HEK293 (cell line): Measurements from ENCODE around the gene ABHD17A.

ENCODE experiments used
- CTCF ChIA-PET: fragments of 350-600 bp; formaldehyde crosslinking; extraction: SDS; loops from one replicate; lab custom pipeline; 2021; ENCODE audit warnings: antibody characterized with exemption; lab: Yijun Ruan, JAX
- POLR2A ChIA-PET: fragments of 300-600 bp; formaldehyde crosslinking; extraction: SDS; loops from one replicate; lab custom pipeline; 2020; ENCODE audit warnings: antibody characterized with exemption, inconsistent platforms; lab: Yijun Ruan, JAX
- H3K27ac ChIP-seq: fragments of 200-500 bp; sonication (Bioruptor generic); 2 replicates; pipeline ENCODE4 v1.5.1; 2014; ENCODE audit warnings: low read depth, low read length, control low read depth, inconsistent platforms; ENCODE audit errors: extremely low read depth
- H3K36me3 ChIP-seq, 2 experiments: fragments of 200-500 bp in 1 of 2; sonication (Bioruptor generic) in 1 of 2; 1 replicate in 1 of 2; 2 replicates in 1 of 2; pipeline ENCODE4 v1.5.1; 2014 to 2017; ENCODE audit warnings: inconsistent platforms in 2 of 2, low read length in 2 of 2; ENCODE audit not compliant: control insufficient read depth in 2 of 2, insufficient read depth in 1 of 2
- H3K4me1 ChIP-seq: fragments of 200-500 bp; sonication (Bioruptor generic); 2 replicates; pipeline ENCODE4 v1.5.1; 2014; ENCODE audit warnings: mild to moderate bottlenecking, low read length, inconsistent platforms; ENCODE audit not compliant: control insufficient read depth, insufficient read depth
- H3K4me3 ChIP-seq: 2 replicates; pipeline ENCODE4 v1.5.1; 2011; ENCODE audit warnings: low read depth, mild to moderate bottlenecking, control low read depth, low read length, moderate library complexity
- H3K9me3 ChIP-seq: fragments of 200-500 bp; sonication (Bioruptor generic); 2 replicates; pipeline ENCODE4 v1.5.1; 2014; ENCODE audit warnings: low read depth, low read length, inconsistent platforms; ENCODE audit not compliant: control insufficient read depth, insufficient read depth
- GLIS1 ChIP-seq: fragments of 450-650 bp; formaldehyde crosslinking; IDR thresholded peaks from 2 replicates; pipeline ENCODE4 v1.5.1; 2016; ENCODE audit warnings: missing biosample characterization, missing genetic modification characterization
- MEIS1 ChIP-seq: sonication (generic); formaldehyde crosslinking; IDR thresholded peaks from 2 replicates; pipeline ENCODE4 v1.8.1; 2022; ENCODE audit warnings: missing genetic modification reagents, mild to moderate bottlenecking, borderline replicate concordance
- PRDM2 ChIP-seq: fragments of 450-650 bp; formaldehyde crosslinking; IDR thresholded peaks from 2 replicates; pipeline ENCODE4 v1.5.1; 2016; ENCODE audit warnings: missing biosample characterization, missing genetic modification characterization, borderline replicate concordance
- SALL2 ChIP-seq: fragments of 450-650 bp; formaldehyde crosslinking; IDR thresholded peaks from 2 replicates; pipeline ENCODE4 v1.5.0; 2017; ENCODE audit warnings: missing biosample characterization, mild to moderate bottlenecking, missing genetic modification characterization, borderline replicate concordance
- WT1 ChIP-seq: fragments of 450-650 bp; formaldehyde crosslinking; IDR thresholded peaks from 2 replicates; pipeline ENCODE4 v1.5.1; 2016; ENCODE audit warnings: missing biosample characterization, missing genetic modification characterization
- ZBTB26 ChIP-seq: fragments of 450-650 bp; formaldehyde crosslinking; optimal IDR thresholded peaks from 2 replicates; pipeline ENCODE3; 2016; ENCODE audit warnings: missing biosample characterization, mild to moderate bottlenecking, missing genetic modification characterization
- ZBTB48 ChIP-seq: fragments of 450-650 bp; formaldehyde crosslinking; IDR thresholded peaks from 2 replicates; pipeline ENCODE4 v1.5.1; 2016; ENCODE audit warnings: missing biosample characterization, missing genetic modification characterization
- ZBTB49 ChIP-seq: fragments of 450-650 bp; formaldehyde crosslinking; IDR thresholded peaks from 2 replicates; pipeline ENCODE4 v1.5.1; 2016; ENCODE audit warnings: missing biosample characterization, missing genetic modification characterization, low read depth
- ZBTB7A ChIP-seq: fragments of 450-650 bp; formaldehyde crosslinking; IDR thresholded peaks from 2 replicates; pipeline ENCODE4 v1.5.1; 2016; ENCODE audit warnings: low read depth, missing biosample characterization, missing genetic modification characterization
- ZNF223 ChIP-seq: fragments of 450-650 bp; formaldehyde crosslinking; IDR thresholded peaks from 2 replicates; pipeline ENCODE4 v1.5.1; 2016; ENCODE audit warnings: missing biosample characterization, missing genetic modification characterization
- ZNF239 ChIP-seq: fragments of 450-650 bp; formaldehyde crosslinking; IDR thresholded peaks from 2 replicates; pipeline ENCODE4 v1.5.1; 2016; ENCODE audit warnings: missing biosample characterization, missing genetic modification characterization
- ZNF274 ChIP-seq, 2 experiments: fragments of 200-500 bp in 1 of 2; fragments of 450-650 bp in 1 of 2; sonication (Bioruptor generic) in 1 of 2; formaldehyde crosslinking in 1 of 2; IDR thresholded peaks; 2 replicates each; pipeline versions ENCODE4 v1.5.1 to v1.6.1; 2014 to 2016; ENCODE audit warnings: borderline replicate concordance in 1 of 2, inconsistent platforms in 1 of 2, low read length in 1 of 2, missing biosample characterization in 1 of 2, missing genetic modification characterization in 1 of 2
- ZNF37A ChIP-seq: fragments of 450-650 bp; IDR thresholded peaks from 2 replicates; pipeline ENCODE4 v1.5.1; 2018; ENCODE audit warnings: missing biosample characterization, missing genetic modification characterization
- ZNF473 ChIP-seq: fragments of 450-650 bp; formaldehyde crosslinking; IDR thresholded peaks from 2 replicates; pipeline ENCODE4 v1.5.1; 2017; ENCODE audit warnings: missing biosample characterization, missing genetic modification characterization
- ZNF488 ChIP-seq: fragments of 450-650 bp; formaldehyde crosslinking; IDR thresholded peaks from 2 replicates; pipeline ENCODE4 v1.5.1; 2016; ENCODE audit warnings: missing biosample characterization, missing genetic modification characterization
- ZNF561 ChIP-seq: fragments of 450-650 bp; IDR thresholded peaks from 2 replicates; pipeline ENCODE4 v1.5.1; 2018; ENCODE audit warnings: missing biosample characterization, missing genetic modification characterization, borderline replicate concordance
- ZNF747 ChIP-seq: fragments of 450-650 bp; formaldehyde crosslinking; IDR thresholded peaks from 2 replicates; pipeline ENCODE4 v1.5.1; 2016; ENCODE audit warnings: missing biosample characterization, missing genetic modification characterization
- ZNF76 ChIP-seq: fragments of 450-650 bp; formaldehyde crosslinking; IDR thresholded peaks from 2 replicates; pipeline ENCODE4; 2016; ENCODE audit warnings: low read depth, missing biosample characterization, missing genetic modification characterization, borderline replicate concordance
- ZSCAN16 ChIP-seq: fragments of 450-650 bp; formaldehyde crosslinking; IDR thresholded peaks from 2 replicates; pipeline ENCODE4 v1.5.1; 2016; ENCODE audit warnings: missing biosample characterization, missing genetic modification characterization
- ZXDB ChIP-seq: fragments of 450-650 bp; formaldehyde crosslinking; IDR thresholded peaks from 2 replicates; pipeline ENCODE4 v1.5.1; 2016; ENCODE audit warnings: missing biosample characterization, missing genetic modification characterization
- TF ChIP-seq, protein P1 (sequence below): fragments of 450-650 bp; formaldehyde crosslinking; IDR thresholded peaks from 2 replicates; pipeline ENCODE4 v1.5.1; 2016; ENCODE audit warnings: missing biosample characterization, missing genetic modification characterization, borderline replicate concordance

Gene ABHD17A

DNA sequence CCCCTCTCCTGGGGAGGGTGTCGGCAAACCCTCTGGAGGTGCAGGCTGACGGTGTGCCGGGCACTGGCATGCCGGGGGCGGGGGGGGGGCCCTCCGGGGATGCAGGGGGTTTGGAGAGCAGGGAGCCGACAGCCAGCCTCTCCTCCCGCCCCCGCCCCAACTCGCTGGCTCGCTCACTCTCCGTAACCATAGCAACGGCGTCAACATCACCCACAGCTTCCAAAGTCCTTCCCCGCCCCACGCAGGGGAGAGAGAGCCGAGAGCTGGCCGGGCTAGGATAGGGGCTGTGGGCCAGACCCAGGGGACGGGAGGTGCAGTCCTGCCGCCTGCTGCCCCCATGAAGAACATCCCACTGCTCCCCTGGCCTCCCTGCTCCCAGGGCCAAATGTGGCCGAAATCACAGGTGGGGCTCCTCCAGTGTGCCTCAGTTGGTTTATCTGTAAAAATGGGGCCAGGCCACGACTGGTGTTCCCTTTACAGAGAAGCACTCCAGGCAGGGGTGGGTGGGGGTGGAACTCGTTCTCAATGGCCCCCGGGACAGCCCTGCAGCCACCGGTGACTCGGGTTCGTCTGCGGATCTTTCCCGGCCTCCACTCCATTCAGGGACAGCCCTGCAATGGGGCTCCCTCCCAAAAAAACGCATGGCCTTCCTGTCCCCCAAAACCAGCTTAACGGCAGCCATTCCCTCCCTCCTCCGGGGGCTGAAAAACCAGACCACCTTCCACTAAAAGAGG is 25.1 kb downstream of the ABHD17A start (continued):
- TF ChIP-seq ZNF488 (tag by site-specific recombination) (no peak), ZNF747 (tag by site-specific recombination) (no peak), ZBTB48 (tag by site-specific recombination) (0 out of 2 replicates have a peak, but pooled peaks have one; percentile 19), ZBTB49 (tag by site-specific recombination) (no peak), GLIS1 (tag by site-specific recombination) (peak; percentile 77), ZNF223 (no peak), ZNF473 (tag by site-specific recombination) (no peak), ZSCAN16 (tag by site-specific recombination) (no peak), ZNF561 (tag by site-specific recombination) (no peak), ZBTB7A (tag by site-specific recombination) (no peak), PRDM2 (tag by site-specific recombination) (no peak)

GRCh38 chr19:1859331-1859781 is 25.9 kb downstream of the ABHD17A start:
- Histone ChIP-seq H3K9me3 (no peaks in the 10 kb centered on the region), H3K36me3 (no peaks in the 10 kb centered on the region), H3K4me3 (no peak overlapping the region), H3K4me1 (peaks cover 24% of the 10 kb centered on the region), H3K27ac (no peak overlapping the region)
- ChIA-PET POLR2A (no interaction called here), CTCF (no interaction called here)
- TF ChIP-seq ZNF274 (IDR thresholded peaks at IDR 0.05; ENCODE audit: low read length) = no peak
- no peak for TF ChIP-seq ZNF274 (tag by site-specific recombination; IDR thresholded peaks at IDR 0.05; ENCODE audit: borderline replicate concordance)
- no peak for TF ChIP-seq MEIS1 (CRISPR knock-in tag)
- TF ChIP-seq ZNF37A (tag by site-specific recombination) = no peak
- TF ChIP-seq ZNF239 (tag by site-specific recombination) = no peak
- TF ChIP-seq, protein P1, sequence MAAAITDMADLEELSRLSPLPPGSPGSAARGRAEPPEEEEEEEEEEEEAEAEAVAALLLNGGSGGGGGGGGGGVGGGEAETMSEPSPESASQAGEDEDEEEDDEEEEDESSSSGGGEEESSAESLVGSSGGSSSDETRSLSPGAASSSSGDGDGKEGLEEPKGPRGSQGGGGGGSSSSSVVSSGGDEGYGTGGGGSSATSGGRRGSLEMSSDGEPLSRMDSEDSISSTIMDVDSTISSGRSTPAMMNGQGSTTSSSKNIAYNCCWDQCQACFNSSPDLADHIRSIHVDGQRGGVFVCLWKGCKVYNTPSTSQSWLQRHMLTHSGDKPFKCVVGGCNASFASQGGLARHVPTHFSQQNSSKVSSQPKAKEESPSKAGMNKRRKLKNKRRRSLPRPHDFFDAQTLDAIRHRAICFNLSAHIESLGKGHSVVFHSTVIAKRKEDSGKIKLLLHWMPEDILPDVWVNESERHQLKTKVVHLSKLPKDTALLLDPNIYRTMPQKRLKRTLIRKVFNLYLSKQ (tag by site-specific recombination) = no peak
- no peak for TF ChIP-seq ZXDB (tag by site-specific recombination)
- TF ChIP-seq SALL2 (tag by site-specific recombination) = no peak
- peak; percentile 2 for TF ChIP-seq ZBTB26 (tag by site-specific recombination)
- peak; percentile 74 for TF ChIP-seq WT1
- peak; percentile 14; the same call in 1 of the 2 replicates for TF ChIP-seq ZNF76 (tag by site-specific recombination)
